ENCODE data around the gene SHC2.

Gene SHC2

GRCh38 chr19:460877-461720 is at the start of gene SHC2:
Gene SHC2 (minus strand): TSS chr19:461033. CDS start chr19:460996, 37 bp downstream.
- no peak for DNase-seq

- DNase-seq: no peak
These were observed 47.6 kb upstream of the SHC2 start for GRCh38 chr19:508204-509150.

GRCh38 chr19:507286-508203 is 46.7 kb upstream of the SHC2 start, which contains the start of gene TPGS1:
Gene TPGS1 (plus strand): TSS chr19:507497. CDS start chr19:507507, 10 bp downstream.
- DNase-seq: peak; percentile 75

GRCh38 chr19:506404-507285 is 45.8 kb upstream of the SHC2 start:
- DNase-seq: peak; percentile 98

- no peak for DNase-seq
These were observed 43.8 kb upstream of the SHC2 start for GRCh38 chr19:504616-505015.

GRCh38 chr19:501646-502045 is 40.8 kb upstream of the SHC2 start:
- DNase-seq: no peak

GRCh38 chr19:498977-499623 is 38.3 kb upstream of the SHC2 start:
- no peak for DNase-seq

GRCh38 chr19:498511-498891 is 37.7 kb upstream of the SHC2 start:
- DNase-seq: no peak

- no peak for DNase-seq
These were observed 37.2 kb upstream of the SHC2 start for GRCh38 chr19:497869-498510.

- DNase-seq: no peak
These were observed 36.6 kb upstream of the SHC2 start for GRCh38 chr19:497491-497868.

GRCh38 chr19:496986-497385 is 36.2 kb upstream of the SHC2 start:
- DNase-seq: no peak

- DNase-seq: no peak
These were observed 35.4 kb upstream of the SHC2 start, which contains the start of gene MADCAM1 for GRCh38 chr19:496112-496665. Gene MADCAM1 (plus strand): TSS chr19:496486. CDS start chr19:496500, 14 bp downstream.

- no peak for DNase-seq
These were observed 34.7 kb upstream of the SHC2 start for GRCh38 chr19:495402-496111.

GRCh38 chr19:495081-495401 is 34.2 kb upstream of the SHC2 start:
- no peak for DNase-seq

GRCh38 chr19:494171-495080 is 33.6 kb upstream of the SHC2 start:
- DNase-seq: no peak

GRCh38 chr19:493391-494170 is 32.7 kb upstream of the SHC2 start:
- DNase-seq: no peak

- DNase-seq: no peak
These were observed 31.3 kb upstream of the SHC2 start for GRCh38 chr19:492091-492531.

Measured in DMS79 treated with DMSO at 0.1 percent for 48 hours (cell line).